HepG2 (cell line): Measurements from ENCODE around the gene CARD9. TPM values are rescaled to one million over a fixed set of nuclear protein-coding genes. Genes with fewer than 3 reads are reported as not detected.

ENCODE experiments used
- FOXA1 ChIP-seq, 2 experiments: fragments of 450-650 bp in 1 of 2; sonication (generic) in 1 of 2; formaldehyde crosslinking in 1 of 2; IDR thresholded peaks; 2 replicates each; pipeline versions ENCODE4 v1.4.0 to v1.6.1; 2016 to 2020; ENCODE audit warnings: missing genetic modification reagents in 1 of 2
- NFE2L1 ChIP-seq: sonication (generic); formaldehyde crosslinking; IDR thresholded peaks from 2 replicates; pipeline ENCODE4 v1.4.0; 2020; ENCODE audit warnings: missing genetic modification reagents, mild to moderate bottlenecking, borderline replicate concordance
- ZNF660 ChIP-seq: sonication (generic); formaldehyde crosslinking; IDR thresholded peaks from 2 replicates; pipeline ENCODE4 v1.5.1; 2020; ENCODE audit warnings: mild to moderate bottlenecking, low read depth, missing genetic modification reagents, borderline replicate concordance
- polyA plus RNA-seq, 8 experiments: library from polyadenylated mRNA; depleted of rRNA in 3 of 8; stranded (reverse) in 7 of 8; unstranded in 1 of 8; fragments of >200 nt; fragmentation: Illumina TruSeq in 4 of 8; extraction: Trizol in 4 of 8; gene quantifications; 2 replicates each; pipeline versions ENCODE4 v1.2.1 to v1.2.3, GENCODE V29; 2011 to 2016; ENCODE audit warnings: low read depth in 4 of 8, missing spikeins in 1 of 8, mixed read lengths in 1 of 8; ENCODE audit not compliant: insufficient read depth in 1 of 8
- total RNA-seq, 5 experiments: library from RNA; depleted of rRNA; stranded (reverse); fragments of >200 nt; fragmentation: Illumina TruSeq; extraction: Trizol; gene quantifications; 2 replicates each; pipeline ENCODE4 v1.2.3, GENCODE V29; 2016; ENCODE audit warnings: low read depth in 1 of 5
- TF ChIP-seq, protein P1 (sequence below): sonication (generic); formaldehyde crosslinking; IDR thresholded peaks from 2 replicates; pipeline ENCODE4 v1.4.0; 2020; ENCODE audit warnings: missing genetic modification reagents
- TF ChIP-seq, protein P2 (sequence below): sonication (generic); formaldehyde crosslinking; IDR thresholded peaks from 2 replicates; pipeline ENCODE4 v1.9.0; 2021; ENCODE audit warnings: missing genetic modification reagents, mild to moderate bottlenecking, borderline replicate concordance
- TF ChIP-seq, protein P3 (sequence below), 2 experiments: fragments of 450-650 bp in 1 of 2; sonication (generic) in 1 of 2; formaldehyde crosslinking in 1 of 2; IDR thresholded peaks; 2 replicates each; pipeline versions ENCODE4 v1.6.1 to v1.8.0; 2016 to 2022; ENCODE audit warnings: antibody characterized with exemption in 1 of 2, mild to moderate bottlenecking in 1 of 2, missing genetic modification reagents in 1 of 2

CARD9 gene
- total and polyA plus RNA-seq, 2 of the 13 experiments (the other 11 are each of a cell fraction or from before 2014, with no cell fraction given): 3.3 to 7.4 TPM

DNA sequence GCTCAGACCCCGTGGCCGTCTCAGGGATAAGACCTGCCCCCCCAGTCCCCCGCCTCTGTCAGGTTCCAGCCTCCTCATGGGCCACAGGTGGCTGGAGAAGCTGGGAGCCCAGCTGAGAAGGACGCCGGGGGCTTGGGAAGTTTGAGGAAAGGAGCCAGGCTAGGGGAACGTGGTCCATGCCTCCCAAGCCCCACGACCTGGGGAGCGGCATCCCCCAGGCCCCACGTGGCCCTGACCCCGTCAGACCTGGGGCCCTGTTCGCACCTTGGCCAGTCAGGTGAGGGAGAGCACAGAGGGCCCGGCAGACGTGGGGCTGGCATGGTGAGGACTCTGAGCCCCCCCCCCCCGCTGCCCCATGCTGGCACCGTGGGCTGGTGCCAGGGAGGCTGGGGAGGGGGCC lies 42.4 kb downstream of the CARD9 start (continued):
- TF ChIP-seq NFE2L1 (CRISPR knock-in tag) (no peak), FOXA1 (IDR thresholded peaks at IDR 0.05) (no peak), FOXA1 (CRISPR knock-in tag; IDR thresholded peaks at IDR 0.05) (no peak), ZNF660 (no peak)
- TF ChIP-seq, protein P1, sequence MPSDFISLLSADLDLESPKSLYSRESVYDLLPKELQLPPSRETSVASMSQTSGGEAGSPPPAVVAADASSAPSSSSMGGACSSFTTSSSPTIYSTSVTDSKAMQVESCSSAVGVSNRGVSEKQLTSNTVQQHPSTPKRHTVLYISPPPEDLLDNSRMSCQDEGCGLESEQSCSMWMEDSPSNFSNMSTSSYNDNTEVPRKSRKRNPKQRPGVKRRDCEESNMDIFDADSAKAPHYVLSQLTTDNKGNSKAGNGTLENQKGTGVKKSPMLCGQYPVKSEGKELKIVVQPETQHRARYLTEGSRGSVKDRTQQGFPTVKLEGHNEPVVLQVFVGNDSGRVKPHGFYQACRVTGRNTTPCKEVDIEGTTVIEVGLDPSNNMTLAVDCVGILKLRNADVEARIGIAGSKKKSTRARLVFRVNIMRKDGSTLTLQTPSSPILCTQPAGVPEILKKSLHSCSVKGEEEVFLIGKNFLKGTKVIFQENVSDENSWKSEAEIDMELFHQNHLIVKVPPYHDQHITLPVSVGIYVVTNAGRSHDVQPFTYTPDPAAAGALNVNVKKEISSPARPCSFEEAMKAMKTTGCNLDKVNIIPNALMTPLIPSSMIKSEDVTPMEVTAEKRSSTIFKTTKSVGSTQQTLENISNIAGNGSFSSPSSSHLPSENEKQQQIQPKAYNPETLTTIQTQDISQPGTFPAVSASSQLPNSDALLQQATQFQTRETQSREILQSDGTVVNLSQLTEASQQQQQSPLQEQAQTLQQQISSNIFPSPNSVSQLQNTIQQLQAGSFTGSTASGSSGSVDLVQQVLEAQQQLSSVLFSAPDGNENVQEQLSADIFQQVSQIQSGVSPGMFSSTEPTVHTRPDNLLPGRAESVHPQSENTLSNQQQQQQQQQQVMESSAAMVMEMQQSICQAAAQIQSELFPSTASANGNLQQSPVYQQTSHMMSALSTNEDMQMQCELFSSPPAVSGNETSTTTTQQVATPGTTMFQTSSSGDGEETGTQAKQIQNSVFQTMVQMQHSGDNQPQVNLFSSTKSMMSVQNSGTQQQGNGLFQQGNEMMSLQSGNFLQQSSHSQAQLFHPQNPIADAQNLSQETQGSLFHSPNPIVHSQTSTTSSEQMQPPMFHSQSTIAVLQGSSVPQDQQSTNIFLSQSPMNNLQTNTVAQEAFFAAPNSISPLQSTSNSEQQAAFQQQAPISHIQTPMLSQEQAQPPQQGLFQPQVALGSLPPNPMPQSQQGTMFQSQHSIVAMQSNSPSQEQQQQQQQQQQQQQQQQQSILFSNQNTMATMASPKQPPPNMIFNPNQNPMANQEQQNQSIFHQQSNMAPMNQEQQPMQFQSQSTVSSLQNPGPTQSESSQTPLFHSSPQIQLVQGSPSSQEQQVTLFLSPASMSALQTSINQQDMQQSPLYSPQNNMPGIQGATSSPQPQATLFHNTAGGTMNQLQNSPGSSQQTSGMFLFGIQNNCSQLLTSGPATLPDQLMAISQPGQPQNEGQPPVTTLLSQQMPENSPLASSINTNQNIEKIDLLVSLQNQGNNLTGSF: no peak
- TF ChIP-seq, protein P2, sequence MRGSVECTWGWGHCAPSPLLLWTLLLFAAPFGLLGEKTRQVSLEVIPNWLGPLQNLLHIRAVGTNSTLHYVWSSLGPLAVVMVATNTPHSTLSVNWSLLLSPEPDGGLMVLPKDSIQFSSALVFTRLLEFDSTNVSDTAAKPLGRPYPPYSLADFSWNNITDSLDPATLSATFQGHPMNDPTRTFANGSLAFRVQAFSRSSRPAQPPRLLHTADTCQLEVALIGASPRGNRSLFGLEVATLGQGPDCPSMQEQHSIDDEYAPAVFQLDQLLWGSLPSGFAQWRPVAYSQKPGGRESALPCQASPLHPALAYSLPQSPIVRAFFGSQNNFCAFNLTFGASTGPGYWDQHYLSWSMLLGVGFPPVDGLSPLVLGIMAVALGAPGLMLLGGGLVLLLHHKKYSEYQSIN (CRISPR knock-in tag): no peak
- TF ChIP-seq, protein P3, sequence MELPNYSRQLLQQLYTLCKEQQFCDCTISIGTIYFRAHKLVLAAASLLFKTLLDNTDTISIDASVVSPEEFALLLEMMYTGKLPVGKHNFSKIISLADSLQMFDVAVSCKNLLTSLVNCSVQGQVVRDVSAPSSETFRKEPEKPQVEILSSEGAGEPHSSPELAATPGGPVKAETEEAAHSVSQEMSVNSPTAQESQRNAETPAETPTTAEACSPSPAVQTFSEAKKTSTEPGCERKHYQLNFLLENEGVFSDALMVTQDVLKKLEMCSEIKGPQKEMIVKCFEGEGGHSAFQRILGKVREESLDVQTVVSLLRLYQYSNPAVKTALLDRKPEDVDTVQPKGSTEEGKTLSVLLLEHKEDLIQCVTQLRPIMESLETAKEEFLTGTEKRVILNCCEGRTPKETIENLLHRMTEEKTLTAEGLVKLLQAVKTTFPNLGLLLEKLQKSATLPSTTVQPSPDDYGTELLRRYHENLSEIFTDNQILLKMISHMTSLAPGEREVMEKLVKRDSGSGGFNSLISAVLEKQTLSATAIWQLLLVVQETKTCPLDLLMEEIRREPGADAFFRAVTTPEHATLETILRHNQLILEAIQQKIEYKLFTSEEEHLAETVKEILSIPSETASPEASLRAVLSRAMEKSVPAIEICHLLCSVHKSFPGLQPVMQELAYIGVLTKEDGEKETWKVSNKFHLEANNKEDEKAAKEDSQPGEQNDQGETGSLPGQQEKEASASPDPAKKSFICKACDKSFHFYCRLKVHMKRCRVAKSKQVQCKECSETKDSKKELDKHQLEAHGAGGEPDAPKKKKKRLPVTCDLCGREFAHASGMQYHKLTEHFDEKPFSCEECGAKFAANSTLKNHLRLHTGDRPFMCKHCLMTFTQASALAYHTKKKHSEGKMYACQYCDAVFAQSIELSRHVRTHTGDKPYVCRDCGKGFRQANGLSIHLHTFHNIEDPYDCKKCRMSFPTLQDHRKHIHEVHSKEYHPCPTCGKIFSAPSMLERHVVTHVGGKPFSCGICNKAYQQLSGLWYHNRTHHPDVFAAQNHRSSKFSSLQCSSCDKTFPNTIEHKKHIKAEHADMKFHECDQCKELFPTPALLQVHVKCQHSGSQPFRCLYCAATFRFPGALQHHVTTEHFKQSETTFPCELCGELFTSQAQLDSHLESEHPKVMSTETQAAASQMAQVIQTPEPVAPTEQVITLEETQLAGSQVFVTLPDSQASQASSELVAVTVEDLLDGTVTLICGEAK (IDR thresholded peaks at IDR 0.05): no peak
- TF ChIP-seq, protein P3 (CRISPR knock-in tag; IDR thresholded peaks at IDR 0.05): no peak
